Measurements from ENCODE around the gene PSENEN. TPM values are rescaled to one million over a fixed set of nuclear protein-coding genes. Genes with fewer than 3 reads are reported as not detected.

PSENEN gene, protein sequence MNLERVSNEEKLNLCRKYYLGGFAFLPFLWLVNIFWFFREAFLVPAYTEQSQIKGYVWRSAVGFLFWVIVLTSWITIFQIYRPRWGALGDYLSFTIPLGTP
- total RNA-seq: 10 to 100 TPM; 82.2 to 86.0 TPM
- long read RNA-seq, transcript PSENEN-202 (4 exons, 1,661 nt): major isoform, 13 of 15 reads
- long read RNA-seq, partial matches to known transcripts: 0 of 15 reads
- long read RNA-seq, other reads (novel, unspliced or antisense): 1 of 15 reads

DNA sequence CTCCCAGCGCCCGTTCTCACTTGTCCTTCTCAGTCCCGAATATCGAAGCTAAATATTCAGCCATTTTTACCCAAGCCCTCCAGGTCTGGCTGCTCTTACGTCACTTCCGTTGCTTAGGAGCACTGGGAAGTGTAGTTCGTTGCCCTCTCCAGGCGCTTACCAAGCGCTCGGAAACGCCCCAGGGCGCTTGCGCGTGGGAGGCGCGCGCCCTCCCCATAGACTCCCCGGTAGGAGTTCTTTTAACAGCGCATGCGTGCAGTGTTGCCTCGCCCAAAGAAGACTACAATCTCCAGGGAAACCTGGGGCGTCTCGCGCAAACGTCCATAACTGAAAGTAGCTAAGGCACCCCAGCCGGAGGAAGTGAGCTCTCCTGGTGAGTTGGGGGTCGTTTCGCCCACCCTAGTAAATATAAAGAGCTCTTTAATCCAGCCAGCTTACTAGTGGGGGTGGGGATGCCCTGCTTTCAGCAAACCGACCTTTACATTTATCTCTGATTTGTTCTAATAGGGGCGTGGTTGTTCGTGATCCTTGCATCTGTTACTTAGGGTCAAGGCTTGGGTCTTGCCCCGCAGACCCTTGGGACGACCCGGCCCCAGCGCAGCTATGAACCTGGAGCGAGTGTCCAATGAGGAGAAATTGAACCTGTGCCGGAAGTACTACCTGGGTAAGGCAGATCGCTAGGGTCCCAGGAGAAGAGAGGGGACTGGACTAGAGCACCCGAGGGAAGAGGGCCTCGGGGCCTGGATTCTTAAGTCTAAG, at the start of gene PSENEN, which contains the start of gene U2AF1L4:
PSENEN (plus strand) TSS at position 324 of the 759 bp plus-strand sequence; CDS start at position 604, 280 bp downstream.
U2AF1L4 (minus strand) TSS at position 91 of the 759 bp plus-strand sequence; CDS start at position 64, 27 bp downstream.
- ATAC-seq: peak; percentile 75
- intact Hi-C loops (cut with DNase I, micrococcal nuclease): no loop called here
- peak; percentile 95 to 99 for DNase-seq

DNA sequence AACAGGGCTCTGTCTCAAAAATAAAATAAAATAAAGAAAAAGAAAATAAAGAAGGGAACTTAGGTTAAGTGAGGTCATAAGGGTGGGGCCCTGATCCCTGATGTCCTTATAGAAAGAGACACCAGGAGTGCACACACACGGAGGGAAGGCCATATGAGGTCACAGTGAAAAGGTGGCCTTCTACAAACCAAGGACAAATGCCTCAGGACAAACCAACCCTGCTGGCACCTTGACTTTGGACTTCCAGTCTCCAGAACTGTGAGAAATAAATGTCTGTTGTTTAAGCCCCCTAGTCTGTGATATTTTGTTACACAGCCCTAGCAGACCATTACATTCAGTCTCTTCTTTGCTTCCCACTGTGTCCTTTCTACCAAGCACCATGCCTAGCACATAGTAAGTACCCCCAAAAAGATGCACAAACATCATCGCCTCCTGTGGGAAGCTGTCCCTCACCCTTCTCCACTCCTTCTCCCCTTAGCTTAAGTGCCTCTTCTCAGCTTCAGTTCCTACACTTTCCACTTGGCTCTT, 49.5 kb upstream of the PSENEN start:
- ATAC-seq (no peak), DNase-seq (no peak)
- intact Hi-C loops (cut with DNase I, micrococcal nuclease): no loop called here

DNA sequence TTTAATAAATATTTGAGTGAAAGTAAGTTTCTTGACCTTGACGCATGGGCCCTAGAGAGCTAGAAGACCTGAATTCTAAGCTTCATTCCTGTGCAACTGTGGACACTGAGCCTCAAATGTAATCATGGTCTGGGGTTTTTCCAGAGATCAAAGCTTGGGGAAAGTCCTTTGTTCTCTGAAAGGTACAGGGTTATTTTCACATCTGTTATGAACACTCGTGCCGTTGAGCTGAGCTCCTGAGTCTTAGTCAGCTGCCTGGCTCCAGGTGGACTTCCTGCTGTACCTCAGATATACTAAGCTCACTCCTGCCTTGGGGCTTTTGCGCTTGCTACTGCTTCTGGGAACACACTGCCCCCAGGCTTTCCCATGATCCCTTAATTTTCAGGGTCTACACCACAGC, 48.6 kb upstream of the PSENEN start:
- intact Hi-C loops (cut with DNase I, micrococcal nuclease): no loop called here
- no peak for ATAC-seq
- DNase-seq: no peak

DNA sequence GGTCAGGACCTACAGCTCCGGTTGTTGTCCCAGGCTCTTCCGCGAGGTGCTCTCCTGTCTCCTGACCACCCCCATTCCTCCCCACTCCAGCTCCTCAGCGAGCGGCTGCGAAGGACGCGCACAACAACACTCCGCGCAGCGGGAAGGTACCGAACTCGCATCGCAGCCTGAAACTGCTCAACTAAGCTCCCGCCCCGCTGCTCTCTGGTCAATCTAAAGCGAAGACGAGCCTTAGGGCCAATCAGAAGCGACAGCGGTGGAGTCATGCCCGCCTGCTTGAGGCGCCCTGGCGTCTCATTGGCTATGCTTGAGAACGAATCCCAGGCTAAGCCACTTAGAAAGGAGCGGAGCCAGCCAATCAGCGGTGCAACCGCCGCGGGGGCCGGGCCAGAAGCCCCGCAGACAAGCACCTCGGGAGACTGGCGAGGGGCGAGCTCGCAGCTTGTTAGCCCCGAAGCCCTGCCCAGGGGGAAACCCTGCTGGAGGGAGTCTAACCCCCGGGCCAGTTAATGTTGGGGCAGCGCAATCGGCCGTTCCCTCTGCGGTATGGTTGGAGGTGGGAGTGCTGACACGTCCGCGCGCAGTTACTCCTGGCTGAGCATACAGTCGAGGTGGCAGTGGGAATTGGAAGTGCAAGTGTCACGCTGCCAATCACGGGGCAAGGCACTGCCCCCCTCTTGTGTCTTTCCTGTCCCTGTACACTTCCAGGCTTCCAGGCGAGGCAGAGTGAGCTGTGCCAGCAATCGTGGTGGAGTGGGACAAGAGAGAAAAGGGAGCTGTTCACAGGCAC, 43.0 kb upstream of the PSENEN start:
- ATAC-seq: peak; percentile 99
- peak; percentile 95 to 96 for DNase-seq
- intact Hi-C loops (cut with DNase I, micrococcal nuclease): no loop called here

DNA sequence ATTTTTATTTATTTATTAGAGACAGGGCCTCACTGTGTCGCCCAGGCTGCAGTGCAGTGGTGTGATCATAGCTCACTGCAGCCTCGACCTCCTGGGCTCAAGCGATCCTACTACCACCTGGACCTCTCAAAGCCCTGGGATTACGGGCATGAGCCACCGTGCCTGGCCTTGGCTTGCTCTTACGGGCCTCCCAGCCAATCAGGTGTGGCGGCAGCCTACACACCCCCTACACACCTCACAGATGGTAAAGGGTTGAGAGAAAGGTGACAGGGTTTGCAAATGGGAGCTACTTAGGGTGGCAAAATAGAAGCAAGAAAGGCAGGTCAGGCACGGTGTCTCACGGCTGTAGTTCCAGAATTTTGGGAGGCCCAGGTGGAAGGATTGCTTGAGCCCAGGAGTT, 42.1 kb upstream of the PSENEN start:
- DNase-seq: no peak
- ATAC-seq: no peak
- intact Hi-C loops (cut with DNase I, micrococcal nuclease): no loop called here

DNA sequence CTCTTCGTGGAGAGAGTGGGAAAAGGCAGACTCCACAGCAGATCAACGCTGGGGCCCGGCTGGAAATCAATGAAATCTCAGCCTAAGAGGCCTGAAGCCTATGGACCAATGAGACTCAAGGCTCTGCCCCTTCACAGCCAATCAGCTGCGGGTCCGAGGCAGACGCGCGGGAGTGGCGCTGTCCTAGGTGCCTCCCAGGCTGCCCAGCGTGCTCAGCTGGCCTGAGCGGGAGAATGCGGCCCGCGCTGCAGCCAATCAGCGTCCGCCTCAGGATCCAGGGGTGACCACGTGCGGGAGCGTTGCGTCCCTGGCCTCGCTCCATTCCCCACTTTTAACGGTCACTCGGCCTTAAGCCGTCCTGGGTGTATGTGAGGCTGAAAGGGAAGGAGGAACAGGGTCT, 41.2 kb upstream of the PSENEN start, which contains the start of gene ZBTB32:
ZBTB32 (plus strand) TSS at position 341 of the 400 bp plus-strand sequence. CDS start 10,069 bp downstream, outside the sequence.
- intact Hi-C loops (cut with DNase I, micrococcal nuclease): no loop called here
- ATAC-seq (peak; percentile 38), DNase-seq (peak in 1 of 2 donors; percentile 35)

DNA sequence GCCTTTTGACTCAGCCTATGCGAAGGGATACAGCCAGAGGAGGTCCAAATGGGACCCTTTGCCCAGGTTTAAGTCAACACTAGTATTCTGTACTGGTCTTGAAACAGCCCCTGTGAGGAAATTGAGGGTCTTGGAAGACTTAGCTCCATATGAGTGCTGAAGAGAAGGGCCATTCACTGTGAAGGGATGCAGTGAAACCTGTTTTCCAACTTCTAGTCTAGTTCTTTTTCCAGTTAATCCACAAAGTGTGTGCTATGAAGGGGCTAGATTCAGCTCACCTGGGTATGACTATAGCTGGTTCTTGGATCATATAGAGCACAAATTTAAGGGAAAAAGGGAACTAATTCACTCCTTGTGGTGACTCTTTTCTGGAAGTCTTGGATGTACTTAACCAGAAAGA, 37.1 kb upstream of the PSENEN start:
- intact Hi-C loops (cut with DNase I, micrococcal nuclease): no loop called here
- ATAC-seq (no peak), DNase-seq (no peak)

DNA sequence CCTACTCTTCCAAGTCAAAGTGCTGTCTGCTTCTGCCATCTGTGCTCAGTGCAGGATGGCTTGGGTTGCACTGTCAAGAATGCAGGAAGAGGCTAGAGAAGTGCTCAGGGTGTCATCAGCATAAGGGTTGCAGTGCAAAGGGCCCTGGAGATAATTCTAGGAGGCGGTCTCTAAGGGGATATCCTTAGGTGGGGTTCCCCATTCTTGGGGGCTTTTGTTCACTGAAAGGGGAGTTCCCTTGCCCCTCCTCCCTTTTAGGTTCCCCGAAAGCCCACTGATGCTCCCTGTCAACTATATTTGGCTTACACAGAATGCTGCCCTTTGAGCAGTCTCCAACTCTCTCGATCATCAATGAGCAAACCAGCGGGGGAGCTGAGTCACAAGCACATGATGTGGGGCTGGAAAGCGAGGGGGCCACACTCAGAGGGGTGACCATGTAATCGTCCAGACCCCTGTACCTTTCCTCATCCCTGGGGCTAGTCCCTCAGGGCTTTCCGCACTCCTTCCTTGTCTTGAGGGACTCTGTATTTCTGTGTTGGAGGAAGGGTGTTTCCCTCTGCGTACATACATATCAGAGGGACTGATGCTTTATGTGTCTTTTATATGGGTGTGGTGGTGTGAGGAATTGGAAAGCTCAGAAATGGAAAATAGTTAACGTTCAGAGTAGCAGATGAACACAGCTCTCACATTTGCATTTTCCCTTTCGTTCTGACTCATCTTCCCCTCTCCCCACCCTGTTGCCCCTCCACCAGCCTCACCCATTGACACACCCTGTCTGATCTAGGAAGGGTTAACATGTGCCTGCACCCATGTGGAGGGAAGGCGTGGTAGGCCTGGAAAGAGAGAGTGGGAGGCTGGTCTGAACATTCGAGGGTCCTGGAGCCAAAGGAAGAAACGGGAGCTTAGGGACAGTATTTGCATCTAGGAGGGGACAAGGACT, 34.4 kb upstream of the PSENEN start:
- intact Hi-C loops (cut with DNase I, micrococcal nuclease): loop anchor here in 1 of 2 donors (10.0 kb wide), 1 partner anchor 166 kb away; the partner anchor contains the start of gene TMEM147
- no peak for ATAC-seq

DNA sequence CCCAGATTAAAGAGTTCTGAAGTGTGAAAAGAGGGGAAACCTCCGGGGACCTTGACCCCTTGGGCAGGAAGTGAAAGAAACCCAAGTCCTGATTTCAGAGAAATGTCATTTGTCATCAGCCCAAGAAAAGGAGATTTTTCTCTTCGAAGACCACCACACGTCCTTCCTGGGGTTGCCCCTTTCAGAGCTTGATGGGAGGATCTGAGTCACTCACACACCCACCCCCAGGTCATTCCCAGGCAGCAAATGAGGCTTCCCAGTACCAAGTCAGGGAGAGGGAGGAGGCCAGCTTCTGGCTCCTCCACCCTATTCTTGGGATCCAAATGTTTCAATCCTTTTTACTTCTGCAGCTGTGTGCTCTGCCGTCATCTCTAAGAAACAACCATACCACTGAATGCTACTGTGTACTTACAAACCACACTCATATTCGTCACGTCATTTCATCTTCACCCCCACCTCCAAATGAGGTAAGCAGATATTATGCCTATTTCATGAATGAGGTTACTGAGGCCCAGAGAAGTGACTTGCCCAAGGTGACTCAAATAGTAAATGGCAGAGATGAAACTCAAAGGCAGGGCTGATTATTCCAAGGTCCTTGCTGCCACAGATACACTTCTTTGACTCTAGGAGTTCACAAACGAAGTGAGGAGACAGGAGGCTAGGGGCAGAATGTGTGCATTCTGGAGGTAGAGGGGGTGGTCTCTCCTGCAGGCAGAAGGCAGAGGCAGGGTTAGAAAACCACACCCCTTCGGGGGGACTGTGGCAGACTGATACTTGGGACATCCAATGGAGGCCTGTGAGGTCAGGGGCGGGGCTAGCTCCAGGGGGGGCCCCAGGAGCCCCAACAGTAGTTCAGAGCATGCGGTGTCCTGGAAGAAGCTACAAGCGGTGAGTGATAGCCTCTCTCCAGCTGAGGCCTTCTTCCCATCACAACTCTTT, 32.6 kb upstream of the PSENEN start:
- intact Hi-C loops (cut with DNase I, micrococcal nuclease): loop anchor here in 1 of 2 donors (10.0 kb wide), 1 partner anchor 168 kb away; the partner anchor contains the start of gene TMEM147
- DNase-seq: no peak

More for the DNA sequence above, 34.4 kb upstream of the PSENEN start:
- no peak for DNase-seq

DNA sequence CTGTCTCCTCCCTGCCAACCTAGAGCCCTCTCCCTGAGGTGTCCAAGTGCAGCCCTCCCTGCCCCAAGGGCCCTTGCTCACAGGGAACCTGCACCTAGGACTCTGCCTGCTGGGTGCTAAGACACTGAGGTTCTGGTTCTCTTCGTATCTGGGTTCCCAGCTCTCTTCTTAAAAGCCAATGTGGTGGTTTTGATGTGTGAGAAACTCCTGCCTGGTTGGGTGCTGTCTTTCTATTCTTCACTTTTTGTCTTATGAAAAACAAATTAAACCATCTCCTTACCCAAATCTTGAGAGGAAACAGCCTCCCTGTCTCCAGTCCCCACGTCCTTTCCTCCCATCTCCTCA, 32.0 kb upstream of the PSENEN start:
- intact Hi-C loops (cut with DNase I, micrococcal nuclease): loop anchor here in 1 of 2 donors (10.0 kb wide), 1 partner anchor 169 kb away; the partner anchor contains the start of gene TMEM147
- no peak for DNase-seq
- ATAC-seq: no peak

More for the DNA sequence above, 32.6 kb upstream of the PSENEN start:
- no peak for ATAC-seq

DNA sequence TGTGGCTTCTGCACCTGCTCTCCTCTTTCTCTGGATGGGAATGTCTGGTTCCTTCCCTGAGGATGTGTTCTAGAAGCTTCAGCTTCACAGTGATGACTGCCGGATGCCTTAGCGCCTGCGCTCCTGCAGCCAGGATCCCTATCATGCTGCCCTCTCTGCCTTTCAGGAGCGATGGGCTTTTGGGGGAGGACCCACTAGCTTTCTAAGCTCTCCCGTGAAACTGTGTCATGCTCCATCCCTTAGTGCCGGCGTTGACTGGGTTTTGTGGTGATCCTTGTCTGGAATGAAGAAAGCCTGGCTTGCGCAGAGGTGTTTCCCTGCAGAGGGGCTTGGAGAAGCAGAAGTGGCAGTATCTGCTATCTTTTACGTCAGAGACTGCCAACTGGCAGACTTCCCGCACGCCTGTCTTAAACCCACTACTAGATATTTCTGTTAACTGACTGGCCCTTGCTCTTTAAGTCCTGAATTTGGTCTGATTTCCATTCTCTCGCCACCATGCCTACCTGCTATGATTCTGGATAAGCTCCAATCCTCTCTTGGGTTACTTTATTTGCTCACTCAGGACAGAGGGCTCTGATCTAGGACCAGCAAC, 31.5 kb upstream of the PSENEN start:
- DNase-seq: no peak
- intact Hi-C loops (cut with DNase I, micrococcal nuclease): loop anchor here in 1 of 2 donors (10.0 kb wide), 1 partner anchor 169 kb away; the partner anchor contains the start of gene TMEM147
- ATAC-seq: no peak

DNA sequence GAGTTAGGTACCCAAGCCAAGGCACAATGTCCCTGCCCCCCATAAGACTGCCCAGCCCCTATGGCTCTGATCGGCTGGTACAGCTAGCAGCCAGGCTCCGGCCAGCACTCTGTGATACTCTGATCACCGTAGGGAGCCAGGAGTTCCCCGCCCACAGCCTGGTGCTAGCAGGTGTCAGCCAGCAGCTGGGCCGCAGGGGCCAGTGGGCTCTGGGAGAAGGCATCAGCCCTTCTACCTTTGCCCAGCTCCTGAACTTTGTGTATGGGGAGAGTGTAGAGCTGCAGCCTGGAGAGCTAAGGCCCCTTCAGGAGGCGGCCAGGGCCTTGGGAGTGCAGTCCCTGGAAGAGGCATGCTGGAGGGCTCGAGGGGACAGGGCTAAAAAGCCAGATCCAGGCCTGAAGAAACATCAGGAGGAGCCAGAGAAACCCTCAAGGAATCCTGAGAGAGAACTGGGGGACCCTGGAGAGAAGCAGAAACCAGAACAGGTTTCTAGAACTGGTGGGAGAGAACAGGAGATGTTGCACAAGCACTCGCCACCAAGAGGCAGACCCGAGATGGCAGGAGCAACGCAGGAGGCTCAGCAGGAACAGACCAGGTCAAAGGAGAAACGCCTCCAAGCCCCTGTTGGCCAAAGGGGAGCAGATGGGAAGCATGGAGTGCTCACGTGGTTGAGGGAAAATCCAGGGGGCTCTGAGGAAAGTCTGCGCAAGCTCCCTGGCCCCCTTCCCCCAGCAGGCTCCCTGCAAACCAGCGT, 30.7 kb upstream of the PSENEN start:
- intact Hi-C loops (cut with DNase I, micrococcal nuclease): loop anchor here in 1 of 2 donors (10.0 kb wide), 1 partner anchor 170 kb away; the partner anchor contains the start of gene TMEM147
- no peak for ATAC-seq
- no peak for DNase-seq

DNA sequence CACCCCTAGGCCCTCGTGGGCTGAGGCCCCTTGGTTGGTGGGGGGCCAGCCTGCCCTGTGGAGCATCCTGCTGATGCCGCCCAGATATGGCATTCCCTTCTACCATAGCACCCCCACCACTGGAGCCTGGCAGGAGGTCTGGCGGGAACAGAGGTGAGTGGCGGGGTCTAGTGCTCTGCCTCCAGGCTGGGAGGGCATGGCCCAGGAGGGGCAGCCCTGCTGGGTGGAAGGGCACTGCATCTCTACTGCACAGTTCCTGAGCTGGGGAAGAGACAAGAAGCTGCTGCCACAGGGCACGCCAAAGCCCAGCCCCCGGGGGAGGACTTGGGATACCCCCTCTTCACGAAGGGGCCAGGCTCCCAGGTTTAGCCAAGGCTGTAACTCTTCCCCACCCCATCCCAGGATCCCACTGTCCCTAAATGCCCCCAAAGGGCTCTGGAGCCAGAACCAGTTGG, 30.1 kb upstream of the PSENEN start:
- ATAC-seq: no peak
- intact Hi-C loops (cut with DNase I, micrococcal nuclease): loop anchor here in 1 of 2 donors (10.0 kb wide), 1 partner anchor 171 kb away; the partner anchor contains the start of gene TMEM147
- no peak for DNase-seq

DNA sequence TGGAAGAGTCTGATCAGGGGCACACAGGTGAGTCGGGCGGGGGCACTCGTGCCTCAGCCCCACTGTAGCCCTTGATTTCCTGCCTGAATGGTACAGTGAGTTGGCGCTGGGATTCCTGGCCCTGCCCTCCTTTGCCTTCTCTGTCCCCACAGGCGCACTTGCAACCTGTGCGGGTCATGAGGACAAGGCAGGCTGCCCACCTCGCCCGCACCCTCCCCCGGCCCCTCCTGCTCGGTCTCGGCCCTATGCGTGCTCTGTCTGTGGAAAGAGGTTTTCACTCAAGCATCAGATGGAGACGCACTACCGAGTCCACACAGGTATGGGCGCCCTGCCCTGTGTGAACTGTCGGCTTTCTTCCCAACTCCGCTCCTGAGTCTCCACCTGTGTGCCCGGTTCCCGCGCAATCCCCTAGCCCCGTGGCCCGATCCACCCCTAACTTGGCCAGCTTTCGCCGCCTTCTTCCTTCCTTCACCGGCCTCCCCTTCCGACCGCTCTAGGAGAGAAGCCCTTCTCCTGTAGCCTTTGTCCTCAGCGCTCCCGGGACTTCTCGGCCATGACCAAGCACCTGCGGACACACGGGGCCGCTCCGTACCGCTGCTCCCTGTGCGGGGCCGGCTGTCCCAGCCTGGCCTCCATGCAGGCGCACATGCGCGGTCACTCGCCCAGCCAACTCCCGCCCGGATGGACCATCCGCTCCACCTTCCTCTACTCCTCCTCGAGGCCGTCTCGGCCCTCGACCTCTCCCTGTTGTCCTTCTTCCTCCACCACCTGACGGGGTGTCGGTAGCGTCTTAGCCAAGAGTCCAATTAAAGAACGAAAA, 29.3 kb upstream of the PSENEN start:
- intact Hi-C loops (cut with DNase I, micrococcal nuclease): loop anchor here in 1 of 2 donors (10.0 kb wide), 1 partner anchor 171 kb away; the partner anchor contains the start of gene TMEM147
- ATAC-seq (peak; percentile 39), DNase-seq (peak; percentile 67 to 74)

Measured in left colon (tissue), 2 donors.